ENCODE data around the gene C1orf167. TPM values are rescaled to one million over a fixed set of nuclear protein-coding genes. Genes with fewer than 3 reads are reported as not detected.
A peak's percentile ranks its signal among the peaks of the same experiment; 100 is the strongest.

The C1orf167 gene
- total and polyA plus RNA-seq, 2 experiments from 2014 or later = 1.7 to 2.2 TPM

GRCh38 chr1:11722538-11722937 is 39.5 kb upstream of the C1orf167 start (continued):
- TF ChIP-seq ZNF462 (CRISPR knock-in tag; IDR thresholded peaks at IDR 0.05) = no peak
- TF ChIP-seq ZNF331 (CRISPR knock-in tag; IDR thresholded peaks at IDR 0.05; ENCODE audit: low read depth) = no peak
- no peak for TF ChIP-seq EZH2phosphoT487 (IDR thresholded peaks at IDR 0.05; ENCODE audit: unreplicated experiment)

GRCh38 chr1:11725616-11726015 is 36.4 kb upstream of the C1orf167 start:
- peaks cover 6% of the 10 kb centered on the region for H3K27me3 Mint-ChIP-seq (ENCODE audit: insufficient read depth, low read depth, poor library complexity)
- H4K20me1 ChIP-seq (replicated peaks; ENCODE audit: insufficient read depth) = no peaks in the 10 kb centered on the region
- TF ChIP-seq EZH2 (IDR thresholded peaks at IDR 0.05; ENCODE audit: low read depth, unreplicated experiment) (no peak), ZNF462 (CRISPR knock-in tag; IDR thresholded peaks at IDR 0.05) (no peak), EZH2phosphoT487 (IDR thresholded peaks at IDR 0.05; ENCODE audit: unreplicated experiment) (no peak)
- H3K4me3 ChIP-seq = no peak overlapping the region
- no peaks in the 10 kb centered on the region for H3K27me3 ChIP-seq (ENCODE audit: insufficient read depth)
- H3K9me2 ChIP-seq (ENCODE audit: insufficient read depth) = no peaks in the 10 kb centered on the region
- H3K9me3 Mint-ChIP-seq = no peaks in the 10 kb centered on the region
- H3K36me3 ChIP-seq (ENCODE audit: insufficient read depth) = no peaks in the 10 kb centered on the region; the same call in 1 of the 2 replicates
- H3K27ac Mint-ChIP-seq = peak overlapping the region; percentile 59; the same call in 1 of the 2 replicates
- H3K4me3 Mint-ChIP-seq = no peak overlapping the region
- peak; percentile 58 for ATAC-seq
- H3K36me3 Mint-ChIP-seq (ENCODE audit: low read depth) = no peaks in the 10 kb centered on the region
- H3K4me2 ChIP-seq = 0 out of 2 replicates have a peak overlapping the region, but pooled peaks have one; percentile 34
- no peak for DNase-seq (ENCODE audit: low spot score)
- H2AFZ ChIP-seq = no peak overlapping the region
- peaks cover 34% of the 10 kb centered on the region for H3K4me1 Mint-ChIP-seq
- H3K27ac ChIP-seq (ENCODE audit: low read depth) = peak overlapping the region; percentile 41; the same call in 1 of the 2 replicates
- H3K4me1 ChIP-seq (ENCODE audit: insufficient read depth) = peaks cover 25% of the 10 kb centered on the region
- H3F3A ChIP-seq (replicated peaks; ENCODE audit: low read depth) = peaks cover 11% of the 10 kb centered on the region
- no peaks in the 10 kb centered on the region for H3K79me2 ChIP-seq (replicated peaks; ENCODE audit: insufficient read depth)
